Omental fat pad (tissue), 4 donors: ENCODE measurements around the gene DNASE1. TPM values are rescaled to one million over a fixed set of nuclear protein-coding genes. Genes with fewer than 3 reads are reported as not detected.
A peak's percentile ranks its signal among the peaks of the same experiment; 100 is the strongest.

Source experiments
- ATAC-seq: fragments of 150-250 bp; one replicate; pipeline ENCODE4 v1.9.1; 2016; ENCODE audit warnings: mild to moderate bottlenecking, moderate library complexity; ENCODE audit not compliant: low FRiP score
- DNase-seq: peaks from one replicate; pipeline ENCODE4 v3.0.0-alpha.2; 2019; ENCODE audit warnings: low spot score
- total RNA-seq, 4 donors: library from RNA; depleted of rRNA; stranded (reverse); fragments of >200 nt; gene quantifications; one replicate each; pipeline ENCODE4 v1.1.0, GENCODE V29; 2016
- TF ChIP-seq, protein P1 (sequence below), 3 donors: fragments of 450-650 bp; IDR thresholded peaks; one replicate each; pipeline ENCODE4 v1.5.1; 2016 to 2017; ENCODE audit warnings: antibody characterized with exemption in 3 of 3, mild to moderate bottlenecking in 3 of 3, moderate library complexity in 2 of 3

Gene DNASE1
- total RNA-seq, 4 donors from 2014 or later = 4.6 to 14.8 (median 12.3) TPM

DNA sequence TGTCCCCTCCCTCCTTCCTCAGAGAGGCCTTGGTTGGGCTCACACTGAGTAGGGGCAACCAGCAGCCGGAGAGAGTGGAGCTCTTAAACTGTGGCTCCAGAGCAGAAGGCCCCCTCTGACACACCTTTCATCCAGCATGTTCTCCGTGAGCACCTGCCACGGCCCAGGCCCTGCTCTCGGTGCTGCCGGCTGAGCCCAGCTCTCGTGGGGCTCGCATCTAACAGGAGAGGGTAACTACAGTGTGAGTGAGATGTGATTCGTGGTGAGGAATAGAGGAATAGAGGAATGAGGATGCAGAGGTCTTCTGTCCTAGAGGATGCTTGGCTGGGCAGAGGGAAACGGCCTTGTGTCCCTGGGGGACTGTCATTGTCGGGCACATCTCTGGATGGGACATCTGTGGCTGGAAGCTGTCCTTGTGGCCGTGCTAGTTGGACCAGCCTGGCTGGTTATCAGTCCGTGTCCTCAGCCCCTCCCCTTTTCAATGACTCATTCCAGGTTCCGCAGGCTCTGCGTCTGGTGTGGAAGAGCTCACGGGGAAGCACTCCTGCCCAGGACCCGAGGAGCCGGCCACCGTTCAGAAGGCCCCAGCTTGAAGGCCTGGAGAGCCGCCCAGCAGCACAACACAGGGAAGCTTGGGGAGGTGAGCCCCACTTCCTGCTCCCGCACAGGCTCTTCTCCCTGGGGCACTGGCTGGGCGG, 11.9 kb upstream of the DNASE1 start:
- DNase-seq (no peak), ATAC-seq (no peak)
- TF ChIP-seq, protein P1, sequence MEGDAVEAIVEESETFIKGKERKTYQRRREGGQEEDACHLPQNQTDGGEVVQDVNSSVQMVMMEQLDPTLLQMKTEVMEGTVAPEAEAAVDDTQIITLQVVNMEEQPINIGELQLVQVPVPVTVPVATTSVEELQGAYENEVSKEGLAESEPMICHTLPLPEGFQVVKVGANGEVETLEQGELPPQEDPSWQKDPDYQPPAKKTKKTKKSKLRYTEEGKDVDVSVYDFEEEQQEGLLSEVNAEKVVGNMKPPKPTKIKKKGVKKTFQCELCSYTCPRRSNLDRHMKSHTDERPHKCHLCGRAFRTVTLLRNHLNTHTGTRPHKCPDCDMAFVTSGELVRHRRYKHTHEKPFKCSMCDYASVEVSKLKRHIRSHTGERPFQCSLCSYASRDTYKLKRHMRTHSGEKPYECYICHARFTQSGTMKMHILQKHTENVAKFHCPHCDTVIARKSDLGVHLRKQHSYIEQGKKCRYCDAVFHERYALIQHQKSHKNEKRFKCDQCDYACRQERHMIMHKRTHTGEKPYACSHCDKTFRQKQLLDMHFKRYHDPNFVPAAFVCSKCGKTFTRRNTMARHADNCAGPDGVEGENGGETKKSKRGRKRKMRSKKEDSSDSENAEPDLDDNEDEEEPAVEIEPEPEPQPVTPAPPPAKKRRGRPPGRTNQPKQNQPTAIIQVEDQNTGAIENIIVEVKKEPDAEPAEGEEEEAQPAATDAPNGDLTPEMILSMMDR (IDR thresholded peaks at IDR 0.05) = no peak

DNA sequence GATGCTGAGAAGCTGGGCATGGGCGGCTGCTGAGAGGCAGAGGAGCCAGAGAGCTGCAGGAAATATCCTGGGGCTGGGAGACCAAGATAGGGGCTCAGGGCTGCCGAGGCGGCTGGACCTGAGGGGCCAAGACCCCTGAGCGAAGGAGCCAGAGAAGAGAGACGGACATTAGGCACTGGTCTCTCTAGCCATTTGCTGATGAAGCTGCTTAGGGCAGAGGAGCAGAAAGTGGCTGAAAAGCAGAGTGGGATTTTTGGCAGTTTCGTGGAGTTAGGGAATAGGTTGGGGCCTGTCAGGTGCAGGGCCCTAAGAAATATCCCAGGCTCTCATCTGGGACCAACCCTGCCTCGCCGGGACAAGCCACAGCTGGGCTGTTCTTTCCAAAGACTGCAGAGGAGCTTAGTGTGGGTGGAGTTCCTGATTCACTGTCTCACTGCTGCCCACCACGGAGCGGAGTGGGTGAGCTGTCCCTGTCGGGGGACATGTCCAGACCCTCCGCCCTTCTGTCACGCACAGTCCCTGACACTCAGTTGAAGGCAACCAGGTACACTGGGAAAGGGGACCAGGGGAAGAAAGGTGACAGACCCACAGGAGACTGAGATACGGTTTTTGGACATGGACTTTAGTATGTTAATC, 11.3 kb upstream of the DNASE1 start:
- DNase-seq (no peak), ATAC-seq (no peak)
- TF ChIP-seq, protein P1 (IDR thresholded peaks at IDR 0.05) = no peak

DNA sequence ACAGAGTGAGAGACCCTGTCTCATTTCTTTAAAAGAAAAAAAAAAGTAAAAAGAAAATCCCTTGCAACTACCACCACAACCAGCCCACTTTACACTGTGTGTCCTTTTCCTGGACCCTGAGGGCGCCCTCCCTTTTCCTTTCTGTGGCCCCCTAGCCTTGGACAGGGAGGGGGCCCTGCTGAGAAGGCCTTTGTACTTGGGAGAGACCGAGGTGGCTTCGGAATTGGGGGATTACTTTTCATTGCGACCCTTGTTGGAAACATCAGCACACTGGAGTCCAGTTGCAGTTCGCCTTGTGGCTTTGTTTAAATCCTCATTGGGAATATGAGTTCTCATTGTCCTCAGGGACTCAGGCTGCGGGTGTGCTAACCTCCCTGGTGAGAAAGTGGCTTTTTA, 9.4 kb upstream of the DNASE1 start:
- DNase-seq = no peak
- TF ChIP-seq, protein P1 (IDR thresholded peaks at IDR 0.05) = no peak
- no peak for ATAC-seq

DNA sequence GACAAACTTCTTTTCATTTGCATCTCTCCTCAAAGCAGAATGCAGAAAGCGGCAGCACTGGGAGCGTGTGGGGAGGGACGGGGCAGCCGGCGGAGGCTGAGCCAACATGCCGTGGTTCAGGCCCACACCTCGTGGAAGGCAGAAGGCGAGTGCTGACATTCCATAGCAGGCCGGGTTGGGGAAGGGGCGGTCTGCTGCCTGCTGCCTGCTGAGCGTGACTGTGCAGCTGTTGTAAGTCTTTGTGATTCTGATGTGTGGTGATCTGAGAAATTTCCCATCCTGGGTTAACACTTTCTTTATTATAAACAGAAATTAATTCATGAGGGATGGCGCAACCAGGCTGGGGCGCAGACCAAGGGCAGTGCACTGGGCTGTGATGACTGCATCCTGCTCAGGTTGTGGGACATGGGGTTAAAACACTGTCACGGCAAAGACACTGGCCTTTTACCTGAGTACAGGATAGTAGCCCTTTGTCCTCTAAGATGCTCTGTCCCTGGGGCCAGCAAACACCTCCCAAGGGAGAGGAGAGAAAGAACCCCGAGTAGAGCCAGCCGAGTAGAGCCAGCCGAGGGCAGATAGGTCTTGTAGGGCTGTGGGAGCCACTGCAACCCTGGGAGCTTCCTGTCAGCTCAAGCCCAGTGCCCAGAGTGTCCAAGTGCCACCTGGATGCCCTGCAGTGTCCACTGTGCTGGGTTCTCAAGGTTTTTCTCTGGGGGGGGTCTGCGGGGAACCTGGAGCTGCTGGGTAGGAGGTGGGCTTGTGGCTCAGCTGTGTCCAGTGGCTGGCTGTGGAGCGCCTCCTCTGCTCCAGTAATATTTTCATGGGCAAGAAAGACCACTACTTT, 8.8 kb upstream of the DNASE1 start:
- TF ChIP-seq, protein P1 (IDR thresholded peaks at IDR 0.05) = no peak
- ATAC-seq = no peak
- DNase-seq = no peak

DNA sequence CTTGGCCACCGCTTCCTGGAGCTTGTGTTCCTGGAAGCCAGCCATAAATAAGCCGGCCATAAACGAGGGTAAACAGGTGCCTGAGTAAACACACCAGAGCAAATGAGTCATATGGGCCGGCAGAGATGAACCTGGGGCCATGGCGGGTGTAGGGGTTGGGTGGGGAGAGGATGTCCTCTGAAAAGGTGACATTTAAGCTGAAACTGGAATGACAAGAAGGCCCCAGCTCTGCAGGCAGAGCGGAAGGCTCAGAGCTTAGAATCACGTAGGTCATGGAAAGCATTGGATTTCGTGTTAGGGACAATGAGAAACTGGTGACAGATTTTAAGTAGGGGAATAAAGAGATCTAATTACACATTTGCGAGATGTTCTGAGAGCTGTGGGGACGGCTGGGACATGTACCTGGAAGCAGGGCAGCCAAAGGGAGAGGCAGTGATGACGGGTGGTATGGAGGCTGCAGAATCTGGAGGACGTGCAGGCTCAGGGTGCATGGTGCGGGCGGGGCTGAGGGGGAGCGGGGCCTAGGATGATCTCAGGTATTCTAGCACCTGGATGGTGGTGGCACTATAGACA, 8.1 kb upstream of the DNASE1 start:
- no peak for DNase-seq
- no peak for ATAC-seq
- TF ChIP-seq, protein P1 (IDR thresholded peaks at IDR 0.05) = no peak

DNA sequence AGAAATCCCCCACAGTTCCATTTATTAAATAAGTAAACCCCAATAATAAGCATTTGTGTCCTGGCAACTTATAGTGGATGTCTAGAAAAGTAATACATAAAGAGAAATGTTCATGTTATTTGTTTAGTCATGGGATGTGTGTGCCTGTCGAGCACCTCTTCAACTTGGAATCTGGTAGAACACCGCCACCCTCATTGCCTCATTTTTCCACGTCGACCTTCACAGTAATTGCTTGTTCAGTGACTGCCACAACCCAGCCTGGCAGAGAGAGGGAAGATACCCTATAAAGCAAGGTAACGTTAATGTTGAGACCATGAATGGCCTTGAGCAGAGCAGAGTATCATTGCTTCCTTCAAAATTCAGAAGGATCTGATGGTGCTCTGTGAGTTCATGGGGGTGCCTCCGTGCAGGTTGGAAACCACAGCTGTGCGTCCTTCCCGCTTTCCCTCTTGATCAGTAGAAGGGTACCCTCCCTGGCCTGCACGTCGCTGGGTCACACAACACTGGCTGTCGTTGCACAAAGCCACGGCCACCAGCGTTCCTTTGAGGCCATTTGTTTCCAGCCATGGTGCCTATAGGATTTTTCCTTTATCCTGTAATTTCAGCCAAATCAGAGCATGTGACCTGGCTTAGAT, 3.7 kb upstream of the DNASE1 start:
- TF ChIP-seq, protein P1 (IDR thresholded peaks at IDR 0.05) = no peak
- DNase-seq (peak; percentile 14), ATAC-seq (no peak)
